Measurements from ENCODE around the gene P2RY6. TPM values are rescaled to one million over a fixed set of nuclear protein-coding genes. Genes with fewer than 3 reads are reported as not detected.

P2RY6 gene
- total RNA-seq, 2 experiments from 2014 or later: not detected

DNA sequence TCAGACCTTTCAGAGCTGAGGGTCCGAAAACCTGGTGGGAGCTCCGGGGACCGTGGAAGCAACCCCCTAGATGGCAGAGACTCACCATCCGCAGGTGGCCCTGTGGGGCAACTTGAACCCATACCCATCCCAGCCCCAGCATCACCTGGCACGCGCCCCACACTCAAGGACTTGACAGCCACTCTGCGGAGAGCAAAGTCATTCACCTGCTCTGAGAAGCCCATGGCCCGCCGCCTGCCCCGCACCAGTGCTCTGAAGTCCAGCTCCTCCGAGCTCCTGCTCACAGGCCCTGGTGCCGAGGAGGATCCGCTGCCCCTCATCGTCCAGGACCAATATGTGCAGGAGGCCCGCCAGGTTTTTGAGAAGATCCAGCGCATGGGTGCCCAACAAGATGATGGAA lies 37.9 kb downstream of the P2RY6 start:
- intact Hi-C loops (cut with micrococcal nuclease; ENCODE audit: unreplicated experiment): no loop called here
- Histone ChIP-seq H3K27ac (ENCODE audit: low read depth, low read length, poor library complexity, severe bottlenecking) (no peak overlapping the region), H2AFZ (ENCODE audit: low read length) (no peak overlapping the region), H3K4me3 (ENCODE audit: low read depth, low read length, poor library complexity, severe bottlenecking) (no peak overlapping the region), H3K9me3 (ENCODE audit: low read length) (no peaks in the 10 kb centered on the region), H3K4me1 (ENCODE audit: insufficient read depth, low read length, poor library complexity, severe bottlenecking) (peaks cover 28% of the 10 kb centered on the region), H3K36me3 (ENCODE audit: insufficient read depth, low read length) (no peaks in the 10 kb centered on the region), H4K20me1 (ENCODE audit: insufficient read depth, low read length) (no peaks in the 10 kb centered on the region), H3K9me2 (ENCODE audit: insufficient read depth, low read length) (no peaks in the 10 kb centered on the region), H3K4me2 (ENCODE audit: low read length) (no peak overlapping the region), H3K79me2 (ENCODE audit: insufficient read depth, low read depth, low read length) (no peaks in the 10 kb centered on the region)
- BruUV-seq (replicated peaks): no TSS peak
- POLR2A ChIA-PET: interaction anchor here (0.7 kb wide), 1 partner anchor 9 kb away, joined by 3 read pairs; no protein-coding TSS in a partner anchor
- no peak for DNase-seq (ENCODE audit: low spot score)
- CTCF ChIA-PET (ENCODE audit: unreplicated experiment): no interaction called here
- TF ChIP-seq EZH2phosphoT487 (IDR thresholded peaks at IDR 0.05; ENCODE audit: borderline replicate concordance, low read depth, low read length): no peak
- TF ChIP-seq, protein P1, sequence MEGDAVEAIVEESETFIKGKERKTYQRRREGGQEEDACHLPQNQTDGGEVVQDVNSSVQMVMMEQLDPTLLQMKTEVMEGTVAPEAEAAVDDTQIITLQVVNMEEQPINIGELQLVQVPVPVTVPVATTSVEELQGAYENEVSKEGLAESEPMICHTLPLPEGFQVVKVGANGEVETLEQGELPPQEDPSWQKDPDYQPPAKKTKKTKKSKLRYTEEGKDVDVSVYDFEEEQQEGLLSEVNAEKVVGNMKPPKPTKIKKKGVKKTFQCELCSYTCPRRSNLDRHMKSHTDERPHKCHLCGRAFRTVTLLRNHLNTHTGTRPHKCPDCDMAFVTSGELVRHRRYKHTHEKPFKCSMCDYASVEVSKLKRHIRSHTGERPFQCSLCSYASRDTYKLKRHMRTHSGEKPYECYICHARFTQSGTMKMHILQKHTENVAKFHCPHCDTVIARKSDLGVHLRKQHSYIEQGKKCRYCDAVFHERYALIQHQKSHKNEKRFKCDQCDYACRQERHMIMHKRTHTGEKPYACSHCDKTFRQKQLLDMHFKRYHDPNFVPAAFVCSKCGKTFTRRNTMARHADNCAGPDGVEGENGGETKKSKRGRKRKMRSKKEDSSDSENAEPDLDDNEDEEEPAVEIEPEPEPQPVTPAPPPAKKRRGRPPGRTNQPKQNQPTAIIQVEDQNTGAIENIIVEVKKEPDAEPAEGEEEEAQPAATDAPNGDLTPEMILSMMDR (conservative IDR thresholded peaks at IDR 0.05; ENCODE audit: low read length): no peak

DNA sequence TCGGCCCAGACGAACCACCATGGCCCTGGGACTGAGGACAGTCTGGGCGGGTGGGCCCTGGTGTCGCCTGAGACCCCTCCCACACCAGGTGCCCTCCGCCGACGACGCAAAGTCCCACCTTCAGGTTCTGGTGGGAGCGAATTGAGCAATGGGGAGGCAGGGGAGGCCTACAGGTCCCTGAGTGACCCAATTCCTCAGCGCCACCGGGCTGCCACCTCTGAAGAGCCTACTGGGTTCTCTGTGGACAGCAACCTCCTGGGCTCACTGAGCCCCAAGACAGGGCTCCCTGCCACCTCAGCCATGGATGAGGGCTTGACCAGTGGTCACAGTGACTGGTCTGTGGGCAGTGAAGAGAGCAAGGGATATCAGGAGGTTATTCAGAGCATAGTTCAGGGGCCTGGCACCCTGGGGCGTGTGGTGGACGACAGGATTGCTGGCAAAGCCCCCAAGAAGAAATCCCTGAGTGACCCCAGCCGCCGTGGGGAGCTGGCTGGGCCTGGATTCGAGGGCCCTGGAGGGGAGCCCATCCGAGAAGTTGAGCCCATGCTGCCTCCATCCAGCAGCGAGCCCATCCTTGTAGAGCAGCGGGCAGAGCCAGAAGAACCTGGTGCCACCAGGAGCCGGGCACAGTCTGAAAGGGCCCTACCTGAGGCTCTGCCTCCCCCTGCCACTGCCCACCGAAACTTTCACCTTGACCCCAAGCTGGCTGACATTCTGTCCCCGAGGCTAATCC lies 38.7 kb downstream of the P2RY6 start:
- Histone ChIP-seq H3K4me1 (ENCODE audit: insufficient read depth, low read length, poor library complexity, severe bottlenecking) (peaks cover 28% of the 10 kb centered on the region), H3K36me3 (ENCODE audit: insufficient read depth, low read length) (no peaks in the 10 kb centered on the region), H3K9me3 (ENCODE audit: low read length) (no peaks in the 10 kb centered on the region), H2AFZ (ENCODE audit: low read length) (no peak overlapping the region), H3K4me2 (ENCODE audit: low read length) (no peak overlapping the region), H3K27ac (ENCODE audit: low read depth, low read length, poor library complexity, severe bottlenecking) (no peak overlapping the region), H3K9me2 (ENCODE audit: insufficient read depth, low read length) (no peaks in the 10 kb centered on the region), H4K20me1 (ENCODE audit: insufficient read depth, low read length) (no peaks in the 10 kb centered on the region), H3K4me3 (ENCODE audit: low read depth, low read length, poor library complexity, severe bottlenecking) (no peak overlapping the region), H3K79me2 (ENCODE audit: insufficient read depth, low read depth, low read length) (no peaks in the 10 kb centered on the region)
- no peak for TF ChIP-seq EZH2phosphoT487 (IDR thresholded peaks at IDR 0.05; ENCODE audit: borderline replicate concordance, low read depth, low read length)
- TF ChIP-seq, protein P1 (conservative IDR thresholded peaks at IDR 0.05; ENCODE audit: low read length): no peak
- CTCF ChIA-PET (ENCODE audit: unreplicated experiment): no interaction called here
- intact Hi-C loops (cut with micrococcal nuclease; ENCODE audit: unreplicated experiment): no loop called here
- no TSS peak for BruUV-seq (replicated peaks)
- DNase-seq (ENCODE audit: low spot score): no peak
- POLR2A ChIA-PET: no interaction called here

DNA sequence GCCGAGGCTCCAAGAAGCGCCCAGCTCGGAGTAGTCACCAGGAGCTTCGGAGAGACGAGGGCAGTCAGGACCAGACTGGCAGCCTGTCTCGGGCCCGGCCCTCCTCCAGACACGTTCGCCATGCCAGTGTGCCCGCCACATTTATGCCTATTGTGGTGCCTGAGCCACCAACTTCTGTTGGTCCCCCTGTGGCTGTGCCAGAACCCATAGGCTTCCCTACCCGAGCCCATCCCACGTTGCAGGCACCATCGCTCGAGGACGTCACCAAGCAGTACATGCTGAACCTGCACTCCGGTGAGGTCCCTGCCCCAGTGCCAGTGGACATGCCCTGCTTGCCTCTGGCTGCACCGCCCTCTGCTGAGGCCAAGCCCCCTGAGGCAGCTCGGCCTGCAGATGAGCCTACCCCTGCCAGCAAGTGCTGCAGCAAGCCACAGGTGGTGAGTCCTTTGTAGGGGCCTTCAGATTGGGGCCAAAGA lies 39.3 kb downstream of the P2RY6 start:
- intact Hi-C loops (cut with micrococcal nuclease; ENCODE audit: unreplicated experiment): no loop called here
- no peaks in the 10 kb centered on the region for H3K9me3 ChIP-seq (ENCODE audit: low read length)
- no peak overlapping the region for H3K27ac ChIP-seq (ENCODE audit: low read depth, low read length, poor library complexity, severe bottlenecking)
- no peak overlapping the region for H3K4me3 ChIP-seq (ENCODE audit: low read depth, low read length, poor library complexity, severe bottlenecking)
- H3K4me1 ChIP-seq (ENCODE audit: insufficient read depth, low read length, poor library complexity, severe bottlenecking): peaks cover 26% of the 10 kb centered on the region
- H3K9me2 ChIP-seq (ENCODE audit: insufficient read depth, low read length): no peaks in the 10 kb centered on the region
- H2AFZ ChIP-seq (ENCODE audit: low read length): no peak overlapping the region
- ChIA-PET CTCF (ENCODE audit: unreplicated experiment) (no interaction called here), POLR2A (no interaction called here)
- no peak for DNase-seq (ENCODE audit: low spot score)
- H3K4me2 ChIP-seq (ENCODE audit: low read length): no peak overlapping the region
- no peaks in the 10 kb centered on the region for H3K79me2 ChIP-seq (ENCODE audit: insufficient read depth, low read depth, low read length)
- H3K36me3 ChIP-seq (ENCODE audit: insufficient read depth, low read length): no peaks in the 10 kb centered on the region
- TF ChIP-seq, protein P1 (conservative IDR thresholded peaks at IDR 0.05; ENCODE audit: low read length): no peak
- no peak for TF ChIP-seq EZH2phosphoT487 (IDR thresholded peaks at IDR 0.05; ENCODE audit: borderline replicate concordance, low read depth, low read length)
- BruUV-seq (replicated peaks): no TSS peak
- no peaks in the 10 kb centered on the region for H4K20me1 ChIP-seq (ENCODE audit: insufficient read depth, low read length)
